Measurements from ENCODE around the gene CHERP.

DNA sequence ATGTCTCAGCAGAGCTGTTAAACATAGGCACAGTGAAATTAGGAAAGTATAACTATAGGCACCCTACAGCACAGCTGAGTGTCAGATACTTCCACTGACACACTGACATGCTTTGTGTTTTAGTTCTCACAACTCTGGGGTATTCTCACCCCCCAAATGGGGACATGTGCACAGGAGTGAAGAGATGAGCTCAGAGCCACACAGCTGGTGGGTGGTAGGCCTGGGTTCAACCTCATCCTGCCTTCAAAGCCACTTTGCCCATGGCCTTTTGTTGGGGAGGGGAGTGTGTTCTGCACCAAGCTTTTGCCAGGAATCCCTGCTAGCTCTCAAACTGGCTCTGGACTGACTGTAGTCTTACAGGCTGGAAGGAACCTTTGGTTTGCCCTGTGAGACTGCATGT lies 31.7 kb upstream of the CHERP start:
- TF ChIP-seq, protein P1, sequence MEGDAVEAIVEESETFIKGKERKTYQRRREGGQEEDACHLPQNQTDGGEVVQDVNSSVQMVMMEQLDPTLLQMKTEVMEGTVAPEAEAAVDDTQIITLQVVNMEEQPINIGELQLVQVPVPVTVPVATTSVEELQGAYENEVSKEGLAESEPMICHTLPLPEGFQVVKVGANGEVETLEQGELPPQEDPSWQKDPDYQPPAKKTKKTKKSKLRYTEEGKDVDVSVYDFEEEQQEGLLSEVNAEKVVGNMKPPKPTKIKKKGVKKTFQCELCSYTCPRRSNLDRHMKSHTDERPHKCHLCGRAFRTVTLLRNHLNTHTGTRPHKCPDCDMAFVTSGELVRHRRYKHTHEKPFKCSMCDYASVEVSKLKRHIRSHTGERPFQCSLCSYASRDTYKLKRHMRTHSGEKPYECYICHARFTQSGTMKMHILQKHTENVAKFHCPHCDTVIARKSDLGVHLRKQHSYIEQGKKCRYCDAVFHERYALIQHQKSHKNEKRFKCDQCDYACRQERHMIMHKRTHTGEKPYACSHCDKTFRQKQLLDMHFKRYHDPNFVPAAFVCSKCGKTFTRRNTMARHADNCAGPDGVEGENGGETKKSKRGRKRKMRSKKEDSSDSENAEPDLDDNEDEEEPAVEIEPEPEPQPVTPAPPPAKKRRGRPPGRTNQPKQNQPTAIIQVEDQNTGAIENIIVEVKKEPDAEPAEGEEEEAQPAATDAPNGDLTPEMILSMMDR (IDR thresholded peaks at IDR 0.05), result no peak
- no peak for TF ChIP-seq POLR2A (IDR thresholded peaks at IDR 0.05)
